Activated naive CD8-positive, alpha-beta T cell treated with anti-CD3 and anti-CD28 coated beads, Interleukin-2, amount 10 ng/mL, durations not matched to agents 7 days and 5 days (primary cell): ENCODE data around the gene TRIM46. TPM values are rescaled to one million over a fixed set of nuclear protein-coding genes. Genes with fewer than 3 reads are reported as not detected.
A peak's percentile ranks its signal among the peaks of the same experiment; 100 is the strongest.

ENCODE experiments used
- ATAC-seq: fragments of 150-1000 bp; cut with Tn5 transposase; one replicate; pipeline ENCODE4 v1.10.0; 2021; ENCODE audit warnings: low read depth, moderate library complexity
- POLR2A ChIA-PET: fragments of 350-600 bp; sonication (Branson Sonifier 250); formaldehyde crosslinking; loops from one replicate; lab custom pipeline; 2021; ENCODE audit warnings: antibody characterized with exemption; lab: Charles Lee
- DNase-seq: peaks from one replicate; pipeline ENCODE4 v3.0.0; 2021
- H3K27ac Mint-ChIP-seq: one replicate; pipeline ENCODE4 v1.8.0; 2022; ENCODE audit warnings: mild to moderate bottlenecking, mixed read lengths
- H3K27me3 Mint-ChIP-seq: one replicate; pipeline ENCODE4 v1.8.0; 2022; ENCODE audit warnings: mild to moderate bottlenecking, moderate library complexity, mixed read lengths
- H3K36me3 Mint-ChIP-seq: one replicate; pipeline ENCODE4 v1.8.0; 2021; ENCODE audit warnings: mild to moderate bottlenecking, mixed read lengths
- H3K4me1 Mint-ChIP-seq: one replicate; pipeline ENCODE4 v1.8.0; 2021; ENCODE audit warnings: mixed read lengths
- H3K4me3 Mint-ChIP-seq: one replicate; pipeline ENCODE4 v1.8.0; 2022; ENCODE audit warnings: mild to moderate bottlenecking, moderate library complexity, mixed read lengths
- H3K9me3 Mint-ChIP-seq: one replicate; pipeline ENCODE4 v1.8.0; 2021; ENCODE audit warnings: mixed read lengths
- total RNA-seq, 2 experiments: library from RNA; stranded (reverse); gene quantifications; one replicate each; pipeline ENCODE4 v1.2.3, GENCODE V29; 2021

TRIM46 gene
- total RNA-seq, 2 experiments from 2014 or later, result 12.4 to 13.4 TPM

GRCh38 chr1:155170101-155170785 is 3.4 kb upstream of the TRIM46 start:
- Mint-ChIP-seq H3K27me3 (no peaks in the 10 kb centered on the region), H3K27ac (no peak overlapping the region), H3K4me3 (no peak overlapping the region), H3K4me1 (peaks cover 33% of the 10 kb centered on the region), H3K9me3 (no peaks in the 10 kb centered on the region), H3K36me3 (peaks cover 14% of the 10 kb centered on the region)
- DNase-seq (no peak), ATAC-seq (no peak)
- POLR2A ChIA-PET, result no interaction called here

- H3K4me1 Mint-ChIP-seq, result peaks cover 33% of the 10 kb centered on the region
- POLR2A ChIA-PET, result no interaction called here
- H3K27ac Mint-ChIP-seq, result no peak overlapping the region
These were observed 2.8 kb upstream of the TRIM46 start for GRCh38 chr1:155170806-155171205.

GRCh38 chr1:155171836-155172731 is 1.6 kb upstream of the TRIM46 start:
- Mint-ChIP-seq H3K9me3 (no peaks in the 10 kb centered on the region), H3K36me3 (peaks cover 14% of the 10 kb centered on the region), H3K27me3 (no peaks in the 10 kb centered on the region), H3K4me1 (peaks cover 38% of the 10 kb centered on the region), H3K27ac (peak overlapping the region; percentile 97), H3K4me3 (peak overlapping the region; percentile 96)
- DNase-seq (no peak), ATAC-seq (no peak)
- POLR2A ChIA-PET, result interaction anchor here (0.6 to 4.6 kb wide), 13 partner anchors 22 to 136 kb away, joined by 3 to 78 read pairs (median 7); partner anchors contain the start of genes FDPS, MTX1 and THBS3

More at GRCh38 chr1:155170806-155171205, 2.8 kb upstream of the TRIM46 start:
- Mint-ChIP-seq H3K36me3 (peaks cover 14% of the 10 kb centered on the region), H3K4me3 (no peak overlapping the region), H3K9me3 (no peaks in the 10 kb centered on the region), H3K27me3 (no peaks in the 10 kb centered on the region)
- ATAC-seq (no peak), DNase-seq (no peak)

GRCh38 chr1:155172732-155173477 is 744 bp upstream of the TRIM46 start, which contains the start of gene KRTCAP2:
Gene KRTCAP2, minus strand, starts transcription at chr1:155173304. Its CDS starts 80 bp downstream, at chr1:155173224.
- Mint-ChIP-seq H3K4me1 (peaks cover 31% of the 10 kb centered on the region), H3K36me3 (peaks cover 16% of the 10 kb centered on the region), H3K9me3 (no peaks in the 10 kb centered on the region), H3K27ac (peak within 1 kb of the TSS; percentile 97), H3K4me3 (peak within 1 kb of the TSS; percentile 96), H3K27me3 (no peaks in the 10 kb centered on the region)
- ATAC-seq (peak; percentile 79), DNase-seq (peak; percentile 95)
- POLR2A ChIA-PET, result interaction anchor here (0.6 to 4.6 kb wide), 17 partner anchors 21 to 552 kb away, joined by 3 to 78 read pairs (median 6); partner anchors contain the start of genes FDPS, MTX1 and THBS3

GRCh38 chr1:155174324-155175280 is 953 bp downstream of the TRIM46 start:
- DNase-seq (peak; percentile 68), ATAC-seq (no peak)
- Mint-ChIP-seq H3K36me3 (peaks cover 15% of the 10 kb centered on the region), H3K4me3 (peak overlapping the region; percentile 96), H3K27ac (peak overlapping the region; percentile 97), H3K4me1 (peaks cover 29% of the 10 kb centered on the region), H3K27me3 (no peaks in the 10 kb centered on the region), H3K9me3 (no peaks in the 10 kb centered on the region)
- POLR2A ChIA-PET, result interaction anchor here (0.6 to 4.6 kb wide), 11 partner anchors 11 to 149 kb away, joined by 3 to 78 read pairs (median 6); partner anchors contain the start of genes MTX1, SLC50A1 and THBS3

- H3K27ac Mint-ChIP-seq, result no peak overlapping the region
- H3K4me1 Mint-ChIP-seq, result peaks cover 29% of the 10 kb centered on the region
These were observed 1.8 kb downstream of the TRIM46 start for GRCh38 chr1:155175281-155175926.

GRCh38 chr1:155175927-155176371 is 2.3 kb downstream of the TRIM46 start:
- Mint-ChIP-seq H3K4me3 (peak overlapping the region; percentile 40), H3K4me1 (peaks cover 29% of the 10 kb centered on the region), H3K36me3 (peaks cover 11% of the 10 kb centered on the region), H3K27me3 (no peaks in the 10 kb centered on the region), H3K27ac (peak overlapping the region; percentile 59), H3K9me3 (no peaks in the 10 kb centered on the region)
- POLR2A ChIA-PET, result interaction anchor here (0.5 to 4.6 kb wide), 5 partner anchors 18 to 568 kb away, joined by 3 to 78 read pairs (median 26); partner anchors contain the start of genes ADAR, MTX1 and THBS3
- peak; percentile 43 for DNase-seq
- ATAC-seq, result no peak

More at GRCh38 chr1:155175281-155175926, 1.8 kb downstream of the TRIM46 start:
- DNase-seq, result no peak
- Mint-ChIP-seq H3K27me3 (no peaks in the 10 kb centered on the region), H3K4me3 (peak overlapping the region; percentile 96), H3K9me3 (no peaks in the 10 kb centered on the region), H3K36me3 (peaks cover 11% of the 10 kb centered on the region)
- POLR2A ChIA-PET, result interaction anchor here (0.5 to 4.6 kb wide), 9 partner anchors 16 to 567 kb away, joined by 3 to 78 read pairs (median 7); partner anchors contain the start of genes ADAR, MTX1, SLC50A1 and THBS3
- no peak for ATAC-seq

- Mint-ChIP-seq H3K4me1 (peaks cover 29% of the 10 kb centered on the region), H3K27ac (peak overlapping the region; percentile 59), H3K27me3 (no peaks in the 10 kb centered on the region), H3K36me3 (peaks cover 13% of the 10 kb centered on the region), H3K4me3 (peak overlapping the region; percentile 52), H3K9me3 (no peaks in the 10 kb centered on the region)
- POLR2A ChIA-PET, result interaction anchor here (0.7 to 4.6 kb wide), 6 partner anchors 16 to 91 kb away, joined by 3 to 78 read pairs (median 6); no protein-coding TSS in a partner anchor
- DNase-seq, result peak; percentile 84
- peak; percentile 28 for ATAC-seq
These were observed 3.0 kb downstream of the TRIM46 start for GRCh38 chr1:155176544-155177071.

- Mint-ChIP-seq H3K36me3 (peaks cover 13% of the 10 kb centered on the region), H3K27ac (peak overlapping the region; percentile 59), H3K4me3 (no peak overlapping the region), H3K27me3 (no peaks in the 10 kb centered on the region), H3K9me3 (no peaks in the 10 kb centered on the region), H3K4me1 (peaks cover 23% of the 10 kb centered on the region)
- no peak for ATAC-seq
- POLR2A ChIA-PET, result interaction anchor here (0.7 to 2.0 kb wide), 7 partner anchors 15 to 92 kb away, joined by 3 to 9 read pairs (median 4); no protein-coding TSS in a partner anchor
- DNase-seq, result peak; percentile 19
These were observed 3.7 kb downstream of the TRIM46 start for GRCh38 chr1:155177192-155177917.

- no peak overlapping the region for H3K27ac Mint-ChIP-seq
- no peak for ATAC-seq
- H3K9me3 Mint-ChIP-seq, result no peaks in the 10 kb centered on the region
- peaks cover 21% of the 10 kb centered on the region for H3K4me1 Mint-ChIP-seq
- H3K27me3 Mint-ChIP-seq, result no peaks in the 10 kb centered on the region
- H3K36me3 Mint-ChIP-seq, result peaks cover 13% of the 10 kb centered on the region
- H3K4me3 Mint-ChIP-seq, result no peak overlapping the region
- POLR2A ChIA-PET, result interaction anchor here (1.1 to 2.0 kb wide), 4 partner anchors 14 to 42 kb away, joined by 4 to 9 read pairs (median 6); no protein-coding TSS in a partner anchor
- DNase-seq, result peak; percentile 21
These were observed 4.3 kb downstream of the TRIM46 start for GRCh38 chr1:155177918-155178281.
